HEK293 (cell line): ENCODE measurements around the gene NDUFS1.

Experiments used
- ZNF26 ChIP-seq: fragments of 450-650 bp; formaldehyde crosslinking; IDR thresholded peaks from 2 replicates; pipeline ENCODE4 v1.5.1; 2016; ENCODE audit warnings: missing biosample characterization, missing genetic modification characterization
- ZNF350 ChIP-seq: fragments of 450-650 bp; formaldehyde crosslinking; IDR thresholded peaks from 2 replicates; pipeline ENCODE4 v1.5.0; 2017; ENCODE audit warnings: missing biosample characterization, mild to moderate bottlenecking, missing genetic modification characterization
- ZNF510 ChIP-seq: fragments of 450-650 bp; formaldehyde crosslinking; IDR thresholded peaks from 2 replicates; pipeline ENCODE4 v1.5.1; 2018; ENCODE audit warnings: mild to moderate bottlenecking, missing genetic modification characterization, missing biosample characterization; ENCODE audit not compliant: insufficient replicate concordance
- ZNF791 ChIP-seq: fragments of 450-650 bp; formaldehyde crosslinking; IDR thresholded peaks from 2 replicates; pipeline ENCODE4 v1.5.1; 2016; ENCODE audit warnings: missing biosample characterization, missing genetic modification characterization
- TF ChIP-seq, protein P1 (sequence below): fragments of 450-650 bp; formaldehyde crosslinking; IDR thresholded peaks from 2 replicates; pipeline ENCODE4 v1.5.1; 2016; ENCODE audit warnings: missing biosample characterization, missing genetic modification characterization

DNA sequence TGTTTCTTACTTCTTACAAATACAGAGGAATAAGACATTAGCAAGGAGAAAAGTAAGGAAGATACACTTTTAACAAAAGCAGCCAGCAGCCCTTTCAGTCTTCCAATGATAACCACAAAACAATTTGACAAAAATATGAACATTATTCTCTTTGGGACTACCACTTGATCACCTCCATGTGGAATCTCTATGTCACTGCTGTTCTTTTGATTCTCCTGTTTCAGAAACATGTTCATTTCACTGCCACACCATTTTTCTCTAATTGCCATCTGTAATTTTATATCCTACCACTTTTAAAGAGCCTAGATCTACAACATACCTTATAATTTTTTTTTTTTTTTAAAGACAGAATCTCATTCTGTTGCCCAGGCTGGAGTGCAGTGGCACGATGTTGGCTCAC, 84.1 kb downstream of the NDUFS1 start:
- TF ChIP-seq ZNF510, result no peak
- TF ChIP-seq, protein P1, sequence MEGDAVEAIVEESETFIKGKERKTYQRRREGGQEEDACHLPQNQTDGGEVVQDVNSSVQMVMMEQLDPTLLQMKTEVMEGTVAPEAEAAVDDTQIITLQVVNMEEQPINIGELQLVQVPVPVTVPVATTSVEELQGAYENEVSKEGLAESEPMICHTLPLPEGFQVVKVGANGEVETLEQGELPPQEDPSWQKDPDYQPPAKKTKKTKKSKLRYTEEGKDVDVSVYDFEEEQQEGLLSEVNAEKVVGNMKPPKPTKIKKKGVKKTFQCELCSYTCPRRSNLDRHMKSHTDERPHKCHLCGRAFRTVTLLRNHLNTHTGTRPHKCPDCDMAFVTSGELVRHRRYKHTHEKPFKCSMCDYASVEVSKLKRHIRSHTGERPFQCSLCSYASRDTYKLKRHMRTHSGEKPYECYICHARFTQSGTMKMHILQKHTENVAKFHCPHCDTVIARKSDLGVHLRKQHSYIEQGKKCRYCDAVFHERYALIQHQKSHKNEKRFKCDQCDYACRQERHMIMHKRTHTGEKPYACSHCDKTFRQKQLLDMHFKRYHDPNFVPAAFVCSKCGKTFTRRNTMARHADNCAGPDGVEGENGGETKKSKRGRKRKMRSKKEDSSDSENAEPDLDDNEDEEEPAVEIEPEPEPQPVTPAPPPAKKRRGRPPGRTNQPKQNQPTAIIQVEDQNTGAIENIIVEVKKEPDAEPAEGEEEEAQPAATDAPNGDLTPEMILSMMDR (tag by site-specific recombination), result no peak
- TF ChIP-seq ZNF791 (tag by site-specific recombination), result no peak
- no peak for TF ChIP-seq ZNF350 (tag by site-specific recombination)
- no peak for TF ChIP-seq ZNF26 (tag by site-specific recombination)
